ENCODE measurements around the gene CDCA8.

DNA sequence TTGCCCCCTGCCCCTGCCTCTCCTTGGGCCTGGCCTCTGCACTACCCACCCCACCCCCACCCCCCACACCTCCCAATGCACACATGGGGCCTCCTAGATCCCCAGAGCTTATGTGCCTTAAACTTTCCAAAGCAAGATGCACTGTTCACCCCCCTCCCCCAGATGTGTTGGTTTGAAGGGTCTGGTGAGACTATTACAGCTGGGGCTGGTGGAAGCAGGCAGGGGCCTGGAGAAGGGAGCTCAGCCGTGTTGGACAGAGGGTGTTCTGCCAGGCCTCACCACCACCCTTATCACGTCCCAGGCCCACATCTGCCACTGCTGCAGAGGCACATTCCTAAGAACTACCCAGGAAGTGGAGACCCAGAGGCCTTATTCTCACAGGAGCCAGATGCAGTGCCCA is 39.3 kb upstream of the CDCA8 start:
- TF ChIP-seq POLR2A (IDR thresholded peaks at IDR 0.05; ENCODE audit: low read depth, low read length) (no peak), BHLHE40 (IDR thresholded peaks at IDR 0.05; ENCODE audit: low read depth, low read length) (no peak), CHD1 (IDR thresholded peaks at IDR 0.05; ENCODE audit: low read depth, low read length) (no peak), MXI1 (IDR thresholded peaks at IDR 0.05; ENCODE audit: borderline replicate concordance, low read depth, low read length) (no peak), MAZ (IDR thresholded peaks at IDR 0.05; ENCODE audit: borderline replicate concordance, low read depth, low read length) (no peak)
- TF ChIP-seq, protein P1, sequence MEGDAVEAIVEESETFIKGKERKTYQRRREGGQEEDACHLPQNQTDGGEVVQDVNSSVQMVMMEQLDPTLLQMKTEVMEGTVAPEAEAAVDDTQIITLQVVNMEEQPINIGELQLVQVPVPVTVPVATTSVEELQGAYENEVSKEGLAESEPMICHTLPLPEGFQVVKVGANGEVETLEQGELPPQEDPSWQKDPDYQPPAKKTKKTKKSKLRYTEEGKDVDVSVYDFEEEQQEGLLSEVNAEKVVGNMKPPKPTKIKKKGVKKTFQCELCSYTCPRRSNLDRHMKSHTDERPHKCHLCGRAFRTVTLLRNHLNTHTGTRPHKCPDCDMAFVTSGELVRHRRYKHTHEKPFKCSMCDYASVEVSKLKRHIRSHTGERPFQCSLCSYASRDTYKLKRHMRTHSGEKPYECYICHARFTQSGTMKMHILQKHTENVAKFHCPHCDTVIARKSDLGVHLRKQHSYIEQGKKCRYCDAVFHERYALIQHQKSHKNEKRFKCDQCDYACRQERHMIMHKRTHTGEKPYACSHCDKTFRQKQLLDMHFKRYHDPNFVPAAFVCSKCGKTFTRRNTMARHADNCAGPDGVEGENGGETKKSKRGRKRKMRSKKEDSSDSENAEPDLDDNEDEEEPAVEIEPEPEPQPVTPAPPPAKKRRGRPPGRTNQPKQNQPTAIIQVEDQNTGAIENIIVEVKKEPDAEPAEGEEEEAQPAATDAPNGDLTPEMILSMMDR (conservative IDR thresholded peaks at IDR 0.05; ENCODE audit: low read depth, low read length): no peak

All from IMR-90 (cell line).